ENCODE measurements around the gene XYLT1.

GRCh38 chr16:17475104-17475503 is 4.3 kb upstream of the XYLT1 start:
- no peak for TF ChIP-seq EZH2 (IDR thresholded peaks at IDR 0.05; ENCODE audit: insufficient read depth, poor library complexity, severe bottlenecking)
- TF ChIP-seq EZH2phosphoT487 (IDR thresholded peaks at IDR 0.05; ENCODE audit: insufficient read depth, low read depth): no peak
